Femur (tissue), 1 donor: ENCODE data around the gene PPP1R10.

Experiments
- DNase-seq: peaks from one replicate; pipeline ENCODE4 v3.0.0-alpha.2; 2017

PPP1R10 gene

DNA sequence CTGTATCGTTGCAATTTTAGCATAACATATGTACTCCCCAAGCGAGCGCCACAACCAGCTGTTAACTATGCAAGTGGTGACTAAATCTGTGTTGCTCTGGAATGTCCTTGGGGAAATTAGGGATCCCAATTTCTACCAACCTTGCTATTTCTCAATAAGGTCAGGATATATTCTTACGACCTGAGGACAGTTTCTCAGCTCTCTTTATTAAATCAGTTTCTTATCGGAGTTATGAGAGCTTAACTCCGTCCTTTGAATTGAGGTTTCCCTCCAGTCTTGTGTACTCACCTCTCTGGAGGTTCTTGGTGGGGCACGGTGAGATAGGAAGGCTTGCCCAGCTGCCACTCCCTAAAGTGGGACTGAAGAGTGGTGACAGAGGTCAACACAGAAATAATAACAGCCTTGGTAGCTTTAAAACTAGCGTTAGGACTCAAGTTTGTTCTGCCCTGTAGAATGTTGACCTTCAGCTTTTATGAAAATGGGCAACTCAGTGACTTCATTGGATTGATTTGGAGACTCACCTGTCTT, 1.3 kb upstream of the PPP1R10 start:
- DNase-seq = no peak

DNA sequence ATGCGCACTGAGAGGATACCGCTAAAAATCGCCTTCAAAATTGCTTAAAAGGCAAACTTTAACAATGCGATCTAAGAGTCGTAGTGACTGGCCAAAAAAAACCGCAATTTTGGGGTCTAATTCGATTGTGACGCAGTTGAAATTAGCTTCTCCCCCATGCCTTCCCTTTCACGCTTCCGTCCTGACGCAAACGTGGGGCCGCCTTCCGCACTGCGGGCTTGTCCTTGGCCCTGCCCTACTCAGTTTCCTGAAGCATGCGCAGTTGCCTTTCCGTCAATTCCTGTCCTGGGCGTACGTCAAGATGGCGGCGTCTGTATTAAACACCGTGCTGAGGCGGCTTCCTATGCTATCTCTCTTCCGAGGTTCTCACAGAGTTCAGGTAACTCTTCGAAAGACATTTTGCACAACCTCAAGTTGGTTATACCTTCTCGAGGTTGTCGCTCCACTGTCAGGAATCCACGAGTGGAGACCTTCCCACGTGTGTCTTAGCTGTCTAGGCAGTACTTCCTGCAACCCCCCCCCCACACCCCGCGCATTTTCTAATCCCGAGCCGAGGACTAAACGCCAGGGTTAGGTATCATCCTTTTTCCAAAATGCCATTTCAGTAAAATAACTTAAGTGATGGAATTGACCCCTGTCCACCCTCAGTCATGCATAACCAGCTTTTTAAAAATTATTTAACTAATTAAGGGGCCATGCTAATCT, 674 bp upstream of the PPP1R10 start, which contains the start of gene MRPS18B:
Gene MRPS18B (plus strand): TSS at position 276 of the 705 bp plus-strand sequence. CDS start 26 bp downstream, at position 302.
- DNase-seq = peak; percentile 99

DNA sequence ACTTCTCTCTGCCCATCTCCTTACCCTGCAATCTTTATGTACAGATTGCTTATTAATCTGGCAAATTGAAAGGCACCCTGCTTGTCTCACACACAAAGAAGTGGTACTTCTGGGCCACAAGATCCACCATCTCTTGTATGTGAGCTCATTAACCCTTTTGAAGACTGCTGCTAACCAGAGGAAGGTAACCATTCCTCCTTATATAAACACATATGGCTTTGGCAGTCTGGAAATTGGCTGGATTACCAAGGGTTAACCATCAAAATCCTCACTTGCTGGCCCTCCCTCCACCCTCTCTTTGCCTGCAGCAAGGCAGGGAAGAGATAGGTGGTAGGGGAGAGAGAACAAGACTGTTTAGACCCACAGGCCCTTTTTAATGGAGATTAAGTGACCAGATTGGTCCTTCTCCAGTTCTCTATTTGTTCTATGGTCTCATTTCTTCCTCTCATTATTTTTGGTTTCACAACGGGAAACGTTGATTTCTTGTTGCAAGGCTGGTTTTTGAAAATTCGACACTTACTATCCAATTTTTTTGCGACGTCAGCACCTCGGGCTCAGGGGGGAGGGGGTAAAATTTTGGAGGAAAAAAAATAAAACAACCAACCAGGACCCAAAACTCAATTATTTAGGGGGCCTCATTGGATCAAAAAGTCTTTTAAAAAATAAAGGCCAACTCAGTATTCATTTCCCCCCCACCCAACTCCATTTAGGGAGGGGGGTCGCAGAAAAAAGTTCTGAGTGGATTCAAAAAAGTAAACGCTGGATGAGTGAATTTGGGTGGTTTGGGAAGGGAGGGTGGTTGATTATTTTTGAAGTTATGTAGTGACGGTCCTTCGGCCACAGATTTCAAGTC, 859 bp downstream of the PPP1R10 start:
- peak; percentile 48 for DNase-seq

DNA sequence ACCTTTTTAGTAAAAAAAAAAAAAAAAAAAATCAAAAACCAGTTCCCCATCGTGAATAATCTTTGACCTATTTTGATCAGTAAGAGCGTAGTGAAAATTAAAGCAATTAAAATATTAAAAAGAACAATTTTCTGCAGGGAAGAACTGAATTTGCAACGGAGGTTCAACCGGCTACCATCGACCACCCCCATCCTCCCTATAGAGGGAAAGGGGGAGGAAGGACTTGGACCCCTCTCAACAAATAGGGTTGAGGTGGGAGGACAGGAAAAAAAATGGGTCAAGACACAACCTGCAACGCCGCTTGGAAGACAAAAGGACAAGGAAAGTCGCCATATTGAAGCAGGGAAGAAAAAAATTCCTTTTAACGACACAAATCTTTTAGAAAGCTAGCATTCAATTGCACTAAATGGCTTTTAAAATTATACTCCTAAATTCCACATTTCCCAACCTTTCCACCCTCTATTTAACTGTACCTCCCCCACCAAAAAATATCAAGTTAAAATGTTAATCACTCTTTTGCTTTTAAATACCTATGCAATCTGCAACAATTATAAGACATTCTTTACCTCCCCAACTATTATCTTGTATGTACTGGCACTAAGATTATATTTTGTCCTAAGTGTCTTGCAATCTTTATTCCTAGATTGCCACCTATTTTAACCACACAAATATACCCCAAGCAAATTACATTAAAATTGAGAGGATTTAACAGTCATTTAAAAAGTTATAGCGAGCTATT, 1.7 kb downstream of the PPP1R10 start:
- peak; percentile 88 for DNase-seq

DNA sequence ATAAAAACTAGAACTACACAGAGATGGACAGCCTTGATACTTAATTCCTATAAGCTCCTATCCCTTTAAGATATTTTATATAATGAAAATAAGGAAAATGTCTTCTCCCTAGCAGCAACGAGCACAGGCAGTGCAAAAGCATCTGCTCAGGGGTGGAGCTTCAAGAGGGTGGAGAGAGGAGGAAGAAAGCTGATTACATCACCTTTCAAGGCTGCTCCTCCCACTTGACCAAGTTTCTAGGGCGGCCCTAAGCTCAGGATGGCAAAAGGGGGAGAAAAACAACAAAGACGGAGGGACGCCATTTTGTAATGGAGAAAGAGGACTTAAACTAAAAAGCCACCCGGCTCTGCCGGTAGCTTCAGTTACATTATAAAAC, 2.2 kb downstream of the PPP1R10 start:
- DNase-seq = peak; percentile 95

DNA sequence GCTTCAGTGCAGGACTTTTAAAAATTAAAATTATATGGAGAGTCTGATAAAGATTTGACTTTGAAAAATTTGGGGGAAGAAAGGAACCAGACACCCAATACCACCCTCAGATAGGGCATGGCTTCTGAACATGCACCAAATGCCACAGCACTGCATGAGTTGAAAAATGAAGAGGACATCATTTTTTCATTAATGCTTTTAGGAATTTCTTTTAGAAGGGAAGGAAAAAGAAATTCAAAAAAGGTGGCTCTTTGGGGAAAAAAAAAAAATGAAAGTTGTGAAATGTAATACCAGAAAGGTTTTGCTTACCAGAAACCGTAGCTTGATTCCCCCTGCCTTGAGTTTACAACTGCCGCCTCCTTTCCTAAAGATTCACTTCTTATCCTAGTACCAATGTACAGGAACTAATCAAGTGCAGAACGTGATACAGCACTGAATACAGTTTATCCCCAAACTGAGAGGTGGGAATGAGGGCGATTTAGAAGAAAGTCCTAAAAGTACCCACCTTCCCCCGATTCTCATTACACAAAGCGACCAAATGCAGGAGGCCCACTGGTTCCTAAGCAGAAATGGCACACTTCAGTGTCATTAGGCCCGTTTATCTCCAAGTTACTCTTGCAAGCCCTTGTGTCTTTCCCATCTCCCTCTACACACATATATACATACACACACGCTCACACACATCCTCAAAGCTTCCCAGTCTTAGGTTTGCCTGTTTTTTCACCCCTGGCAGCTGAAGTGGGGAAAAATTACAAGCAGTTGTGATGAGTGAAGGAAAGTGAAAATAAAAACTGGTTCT, 2.8 kb downstream of the PPP1R10 start:
- no peak for DNase-seq

DNA sequence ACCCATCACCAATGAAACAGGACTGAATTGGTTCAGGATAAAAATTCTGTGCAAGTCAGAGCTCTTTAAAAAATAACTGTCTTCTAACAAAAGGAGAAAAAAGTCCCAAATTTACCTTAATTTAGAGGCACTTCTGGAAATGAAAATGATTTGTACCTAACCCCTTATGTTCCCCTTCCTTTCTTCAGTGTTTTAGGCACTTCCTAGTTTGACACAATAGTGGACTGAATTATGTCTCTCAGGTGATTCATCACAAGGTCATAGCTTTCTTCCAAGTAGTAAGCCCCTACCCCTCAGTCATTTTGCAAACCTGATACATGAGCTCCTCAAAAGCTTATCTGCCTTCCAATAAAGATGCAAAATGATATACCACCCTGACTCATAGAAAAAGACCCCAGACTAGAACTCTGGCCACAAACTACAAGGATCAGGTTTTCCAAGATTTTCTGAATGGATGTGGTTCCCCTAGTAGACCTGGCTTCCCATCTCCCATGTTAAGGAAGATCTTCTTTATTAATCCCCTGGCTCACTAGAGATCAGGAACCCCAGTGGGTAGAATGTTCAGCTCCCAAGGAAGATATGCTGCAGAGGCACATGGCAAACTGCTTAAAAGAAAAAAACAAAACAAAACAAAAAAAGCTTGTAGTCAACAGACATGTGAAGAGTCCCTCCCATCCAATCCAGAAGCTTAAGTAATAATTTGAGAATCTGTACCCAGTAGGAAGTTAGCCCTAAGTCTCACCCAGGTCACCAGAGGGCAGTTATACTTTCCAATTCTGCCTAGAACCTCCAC, 3.6 kb downstream of the PPP1R10 start:
- DNase-seq = no peak

DNA sequence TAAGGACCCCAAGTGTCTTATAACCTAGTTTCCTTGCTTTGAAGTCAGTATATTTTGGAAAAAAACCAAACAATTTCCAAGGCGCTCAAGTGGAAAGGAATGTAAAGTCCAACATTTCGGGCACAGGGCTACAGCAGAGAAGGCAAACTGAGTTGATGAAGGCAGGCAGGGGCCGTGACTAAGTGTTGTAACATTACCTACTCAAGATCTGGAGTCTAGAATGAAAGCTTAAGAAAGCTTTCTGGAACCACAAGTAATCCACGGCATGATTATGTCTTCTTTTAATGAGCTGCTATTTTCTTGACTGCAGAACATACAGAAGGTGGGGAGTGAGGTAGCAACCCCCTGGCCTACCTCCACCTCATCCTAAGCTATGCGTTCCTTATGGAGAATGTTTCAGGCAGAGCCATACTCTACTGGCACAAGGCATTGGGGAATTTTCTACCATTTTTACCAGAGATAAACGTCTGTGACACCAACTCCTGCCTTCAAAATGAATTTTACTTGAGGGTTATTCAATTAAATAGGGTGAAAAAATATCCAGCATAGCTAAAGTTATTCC, 4.3 kb downstream of the PPP1R10 start:
- DNase-seq = no peak

DNA sequence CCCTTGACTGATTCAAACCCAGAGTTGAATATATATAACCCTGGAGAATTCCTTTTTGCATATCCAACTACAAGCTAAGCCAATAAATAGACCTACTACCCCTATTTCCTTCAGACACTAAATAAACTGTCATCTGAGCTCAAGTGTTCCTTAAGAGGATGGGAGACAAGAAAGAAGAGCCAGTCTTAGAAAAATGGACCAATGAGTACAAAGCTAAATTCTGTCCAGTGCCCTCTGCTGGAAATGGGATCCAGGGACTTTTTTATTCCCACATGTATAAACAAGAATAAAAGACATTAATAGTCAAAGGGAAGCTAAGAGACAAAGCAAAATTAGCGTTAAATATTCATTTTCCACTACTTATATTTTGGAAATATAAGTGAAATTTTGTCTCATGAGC, 4.8 kb downstream of the PPP1R10 start:
- no peak for DNase-seq

DNA sequence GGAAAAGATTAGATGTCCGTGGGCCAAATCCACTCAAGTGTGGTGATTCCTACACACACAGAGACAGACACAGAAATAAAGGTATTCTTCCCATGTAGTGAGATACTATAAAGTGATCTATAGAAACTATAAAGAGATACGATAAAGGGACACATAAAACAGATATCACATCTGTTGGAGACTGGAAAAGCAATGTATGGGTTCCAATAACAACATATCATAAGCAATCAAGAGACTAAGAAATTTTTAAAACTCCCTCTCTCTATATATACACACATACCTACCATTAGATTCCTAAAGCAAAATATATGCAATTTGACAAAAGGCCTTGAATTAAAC, 5.2 kb downstream of the PPP1R10 start:
- no peak for DNase-seq

DNA sequence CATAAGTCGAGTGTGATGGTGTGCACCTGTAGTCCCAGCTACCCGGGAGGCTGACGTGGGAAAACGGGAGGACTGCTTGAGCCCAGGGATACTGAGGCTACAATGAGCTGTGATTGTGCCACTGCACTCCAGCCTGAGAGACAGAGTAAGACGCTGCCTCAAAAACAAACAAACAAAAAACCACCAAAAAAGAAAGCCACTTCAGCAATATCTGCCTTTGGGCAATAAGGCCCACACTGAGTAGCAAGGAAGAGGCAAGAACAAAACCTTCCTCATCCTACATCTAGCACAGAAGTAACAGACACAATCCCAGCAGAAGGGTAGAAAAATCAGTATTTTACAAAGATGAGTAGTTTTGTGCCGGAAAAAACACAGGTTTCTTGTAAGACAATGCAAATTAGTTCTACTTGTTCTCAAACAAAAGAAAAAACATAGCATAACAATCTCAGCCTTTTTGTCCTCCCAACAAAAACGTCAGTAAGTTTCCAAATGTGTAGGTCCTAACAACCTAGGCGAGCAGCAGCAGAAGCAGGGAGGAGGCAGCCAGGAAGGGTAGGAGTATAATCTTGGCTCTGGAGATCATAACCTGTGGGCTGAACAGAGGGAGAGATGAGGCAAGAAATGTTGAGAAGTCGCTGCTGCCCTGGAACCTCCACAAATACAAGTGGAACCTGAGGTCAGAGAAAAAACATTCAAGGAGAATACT, 5.7 kb downstream of the PPP1R10 start:
- no peak for DNase-seq

DNA sequence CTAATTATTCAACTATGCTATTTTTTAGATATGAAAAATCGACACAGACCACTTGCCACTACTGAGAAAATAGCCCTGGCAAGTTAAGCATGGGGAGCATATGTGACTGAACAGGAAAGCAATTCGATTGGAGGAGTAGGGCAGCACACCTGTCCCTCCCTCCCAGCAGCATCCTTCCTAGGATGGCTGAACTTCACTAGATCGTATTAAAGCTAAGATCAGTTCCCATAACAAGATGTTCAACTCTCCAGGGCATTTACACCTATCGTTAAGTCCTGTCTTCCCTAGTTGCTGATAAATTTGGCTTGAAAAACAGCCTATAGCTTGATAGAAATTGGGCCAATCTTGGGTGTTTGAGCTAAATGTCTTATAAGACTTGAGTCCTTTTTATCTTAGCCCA, 7.0 kb downstream of the PPP1R10 start:
- no peak for DNase-seq

DNA sequence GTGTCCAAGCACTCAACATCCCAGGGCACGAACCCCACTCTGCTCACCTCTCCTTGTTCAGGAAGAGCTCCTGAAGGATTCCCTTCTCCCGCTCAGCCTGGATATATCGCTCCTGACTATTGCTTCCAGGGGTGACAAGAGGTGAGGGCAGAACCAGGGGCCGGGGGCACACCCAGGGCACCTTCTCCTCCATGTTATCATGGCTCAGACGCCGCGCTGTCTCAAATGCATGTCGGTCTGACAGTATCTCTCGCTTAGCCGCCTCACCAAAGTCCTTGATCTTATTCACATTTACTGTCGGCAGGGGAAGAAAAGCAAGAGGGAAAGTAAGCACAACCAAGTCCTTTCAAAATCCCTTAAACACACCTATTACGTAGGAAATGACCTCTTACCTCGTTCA, 13.1 kb downstream of the PPP1R10 start:
- no peak for DNase-seq

DNA sequence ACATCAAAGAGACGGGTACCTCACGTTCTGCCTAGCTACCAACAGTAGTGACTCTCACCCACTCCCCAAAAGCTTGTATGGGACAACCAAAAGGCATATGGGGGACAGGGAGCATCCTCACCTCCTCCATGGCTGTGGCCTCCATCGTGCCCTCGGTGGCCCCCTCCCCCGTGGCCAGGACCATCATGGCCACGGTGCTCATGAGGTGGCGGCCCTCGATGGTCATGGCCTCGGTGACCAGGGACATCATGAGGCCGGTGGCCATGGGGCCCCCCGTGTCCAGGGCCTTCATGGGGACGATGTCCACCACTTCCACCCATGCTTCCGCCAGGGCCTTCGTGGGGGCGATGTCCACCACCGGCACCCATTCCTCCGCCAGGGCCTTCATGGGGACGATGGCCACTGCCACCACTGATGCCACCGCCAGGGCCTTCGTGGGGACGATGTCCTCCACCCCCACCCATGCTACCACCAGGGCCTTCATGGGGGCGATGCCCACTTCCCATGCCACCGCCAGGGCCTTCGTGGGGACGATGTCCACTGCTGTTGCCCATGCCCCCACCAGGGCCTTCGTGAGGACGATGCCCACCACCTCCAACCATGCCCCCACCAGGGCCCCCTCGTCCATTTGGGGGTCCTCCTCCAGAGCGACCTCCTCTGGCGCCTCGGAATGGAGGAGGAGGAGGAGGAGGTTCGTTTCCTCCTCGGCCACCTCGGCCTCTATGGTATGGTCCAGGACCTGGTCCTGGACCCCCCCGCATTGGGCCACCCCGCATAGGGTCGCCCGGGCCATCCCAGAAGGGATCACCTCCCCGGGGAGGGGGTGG, 15.0 kb downstream of the PPP1R10 start:
- DNase-seq = no peak

DNA sequence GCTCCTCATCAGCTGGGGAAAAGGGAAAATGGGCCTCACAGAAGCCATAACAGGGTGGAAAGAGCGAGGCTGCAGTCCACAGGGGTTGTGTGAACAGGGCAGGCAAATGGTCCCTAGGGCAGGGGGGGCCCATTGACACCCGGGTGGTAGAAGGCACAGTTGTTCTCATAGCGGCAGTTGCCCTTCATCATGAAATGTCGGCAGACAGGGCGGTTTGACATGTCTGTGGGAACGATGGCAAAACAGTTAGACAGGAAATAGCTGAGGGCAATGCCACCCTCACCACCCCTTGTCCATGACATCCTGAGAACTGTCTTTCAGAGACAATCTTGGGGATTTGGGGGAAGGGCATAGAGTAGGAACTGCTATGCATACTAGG, 15.6 kb downstream of the PPP1R10 start:
- DNase-seq = no peak

DNA sequence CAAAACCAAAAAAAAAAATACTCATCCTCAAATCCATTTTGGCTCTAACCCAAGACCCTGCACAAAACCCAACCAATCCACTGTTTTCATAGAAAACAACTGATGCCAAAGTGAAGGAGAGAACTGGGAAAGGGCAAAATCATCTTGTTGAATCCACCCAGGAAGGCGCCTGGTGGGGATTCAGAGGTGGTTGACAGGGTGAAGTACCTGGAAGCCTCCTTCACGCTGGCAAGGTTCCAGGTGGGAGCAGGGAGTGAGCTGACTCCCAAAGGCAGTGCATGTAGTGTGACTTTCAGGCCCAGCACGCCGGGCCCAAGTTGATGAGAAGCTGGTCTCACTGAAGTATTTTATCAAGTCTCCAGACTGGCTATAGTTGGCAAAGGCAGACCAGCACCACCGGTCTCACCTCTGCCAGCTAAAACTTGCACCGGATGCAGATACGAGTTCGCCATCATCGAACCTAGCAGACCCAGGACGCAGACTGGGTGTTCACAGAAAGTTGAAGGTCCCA, 16.5 kb downstream of the PPP1R10 start:
- peak; percentile 46 for DNase-seq

DNA sequence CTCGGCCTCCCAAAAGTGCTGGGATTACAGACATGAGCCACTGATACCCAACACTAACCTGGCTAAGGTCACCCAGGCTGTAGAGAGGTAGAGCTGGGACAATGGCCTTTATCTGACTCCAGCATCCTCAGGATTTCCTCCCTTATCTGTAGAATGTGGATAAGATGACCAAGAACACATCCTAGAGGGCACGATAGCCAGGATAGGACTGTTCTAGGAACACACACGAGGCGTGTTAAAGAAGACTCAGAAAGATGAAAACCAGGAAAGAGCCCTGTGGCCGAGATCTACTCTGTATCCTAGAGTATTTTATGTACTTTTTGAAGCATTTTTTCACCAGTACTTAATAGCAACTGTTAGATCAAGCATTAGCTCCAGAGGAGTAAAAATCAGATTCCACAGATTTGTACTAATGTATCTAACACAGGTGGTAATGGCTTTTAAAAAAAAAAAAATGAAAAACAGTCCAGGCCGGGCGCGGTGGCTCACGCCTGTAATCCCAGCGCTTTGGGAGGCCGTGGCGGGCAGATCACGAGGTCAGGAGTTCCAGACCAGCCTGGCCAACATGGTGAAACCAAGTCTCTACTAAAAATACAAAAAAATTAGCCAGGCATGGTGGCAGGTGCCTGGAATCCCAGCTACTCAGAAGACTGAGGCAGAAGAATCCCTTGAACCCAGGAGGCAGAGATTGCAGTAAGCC, 17.3 kb downstream of the PPP1R10 start:
- no peak for DNase-seq

DNA sequence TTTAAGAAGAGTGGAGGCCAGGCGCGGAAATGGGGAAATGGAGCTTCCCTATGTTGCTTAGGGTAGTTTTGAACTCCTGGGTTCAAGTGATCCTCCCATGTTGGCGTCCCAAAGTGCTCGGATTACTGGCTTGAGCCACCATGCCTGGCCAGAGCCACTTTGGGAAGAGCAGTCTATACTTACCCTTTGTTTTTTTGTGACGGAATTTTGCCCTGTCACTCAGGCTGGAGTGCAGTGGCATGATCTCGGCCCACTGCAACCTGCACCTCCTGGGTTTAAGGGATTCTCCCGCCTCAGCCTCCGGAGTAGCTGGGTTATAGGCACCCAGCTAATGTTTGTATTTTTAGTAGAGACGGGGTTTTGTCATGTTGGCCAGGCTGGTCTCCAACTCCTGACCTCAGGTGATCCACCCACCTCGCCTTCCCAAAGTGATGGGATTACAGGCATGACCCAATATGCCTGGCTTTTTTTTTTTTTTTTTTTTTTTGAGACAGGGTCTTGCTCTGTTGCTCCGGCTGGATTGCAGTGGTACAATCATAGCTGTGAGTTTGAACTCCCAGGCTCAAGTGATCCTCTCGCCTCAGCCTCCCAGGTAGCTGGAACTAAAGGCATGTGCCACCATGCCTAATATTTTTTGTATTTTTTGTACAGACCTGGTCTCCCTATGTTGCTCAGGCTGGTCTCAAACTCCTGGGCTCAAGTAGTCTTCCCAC, 18.0 kb downstream of the PPP1R10 start:
- DNase-seq = no peak
